HS-27A (cell line): ENCODE data around the gene MRPL40.

ENCODE experiments used
- DNase-seq: peaks from one replicate; pipeline ENCODE4 v3.0.0-alpha.2; 2012; ENCODE audit warnings: low read depth, missing footprints

Gene MRPL40

DNA sequence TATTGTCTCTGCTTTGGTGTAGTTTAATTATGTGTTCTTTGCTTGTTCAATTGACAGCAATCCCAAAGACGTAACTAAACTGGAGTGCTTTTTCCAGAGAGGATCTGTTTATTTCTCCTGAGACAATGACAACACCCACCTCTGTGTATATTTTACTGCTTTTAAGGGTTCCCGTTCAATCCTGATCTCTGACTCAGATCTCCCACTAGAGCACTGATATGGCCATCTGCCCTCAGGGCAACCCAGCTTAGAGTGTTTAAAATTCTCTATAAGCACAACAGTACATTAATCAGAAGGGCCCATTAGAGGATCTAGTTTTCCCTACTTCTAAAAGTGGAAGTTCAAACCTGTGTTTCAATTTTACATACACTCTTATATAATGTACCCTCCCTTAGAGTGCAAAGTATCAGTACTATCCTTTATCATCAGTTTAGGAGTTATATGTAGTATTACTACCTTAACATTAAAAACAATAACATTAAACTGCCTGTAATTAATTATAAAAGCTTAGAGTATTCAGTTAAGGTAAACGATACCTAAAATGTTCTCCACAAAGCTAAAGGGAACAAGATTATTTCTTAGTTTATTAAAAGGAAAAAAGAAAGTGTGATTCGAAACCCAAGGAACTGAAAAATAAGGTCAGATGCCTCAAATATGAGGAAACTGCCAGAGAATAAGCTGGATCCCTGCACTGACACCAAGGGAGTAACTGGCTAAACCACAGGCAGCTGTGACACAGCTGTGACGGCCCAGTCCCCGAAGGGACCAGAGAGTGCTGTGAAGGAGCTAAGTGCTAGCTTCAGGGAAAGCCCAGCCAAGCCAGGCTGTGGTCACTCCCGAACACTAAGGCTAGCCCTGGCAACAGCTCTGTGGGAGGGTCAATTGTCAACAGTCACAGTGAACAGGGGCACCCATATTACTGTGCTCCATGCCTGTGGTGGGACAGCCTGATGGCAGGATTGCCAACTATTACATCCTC is 31.4 kb downstream of the MRPL40 start:
- no peak for DNase-seq

DNA sequence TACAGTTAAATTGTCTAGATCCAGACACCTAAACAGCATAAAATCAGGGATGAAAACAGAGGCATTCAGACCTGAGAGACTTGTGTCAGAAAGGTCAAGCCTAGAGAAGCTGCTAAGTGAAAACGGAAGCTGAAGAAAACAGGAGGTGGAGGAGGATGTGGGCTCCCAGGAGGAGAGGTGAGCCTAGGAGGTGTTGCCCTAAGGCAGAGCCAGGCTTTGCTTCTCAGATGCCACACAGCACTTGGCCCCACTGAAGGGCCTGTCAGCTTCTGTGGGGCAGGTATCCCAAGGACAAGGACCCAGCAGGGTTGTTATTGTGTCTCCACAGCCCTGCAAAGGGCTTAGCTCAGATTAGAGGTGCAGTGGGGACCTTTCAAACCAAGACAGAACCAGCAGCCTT is 32.2 kb downstream of the MRPL40 start:
- DNase-seq, result no peak

DNA sequence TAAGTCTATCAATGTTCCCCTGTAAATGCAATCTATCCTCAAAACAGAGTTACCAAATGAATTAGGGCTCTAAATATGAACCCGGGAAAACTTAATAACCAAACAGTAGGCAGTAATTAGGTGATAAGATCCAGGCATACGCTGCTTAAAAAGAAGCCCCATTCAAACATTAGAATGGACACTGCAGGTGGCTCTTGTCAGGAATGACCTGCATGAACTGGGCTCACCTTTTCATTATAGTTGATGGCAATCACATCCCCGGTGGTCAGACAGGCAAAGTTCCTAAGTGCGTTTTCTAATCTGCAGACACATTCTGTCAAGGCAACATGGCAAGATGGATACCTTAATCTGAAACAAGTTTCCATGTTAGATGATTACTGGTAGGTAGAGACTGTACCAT is 32.6 kb downstream of the MRPL40 start:
- DNase-seq, result no peak

DNA sequence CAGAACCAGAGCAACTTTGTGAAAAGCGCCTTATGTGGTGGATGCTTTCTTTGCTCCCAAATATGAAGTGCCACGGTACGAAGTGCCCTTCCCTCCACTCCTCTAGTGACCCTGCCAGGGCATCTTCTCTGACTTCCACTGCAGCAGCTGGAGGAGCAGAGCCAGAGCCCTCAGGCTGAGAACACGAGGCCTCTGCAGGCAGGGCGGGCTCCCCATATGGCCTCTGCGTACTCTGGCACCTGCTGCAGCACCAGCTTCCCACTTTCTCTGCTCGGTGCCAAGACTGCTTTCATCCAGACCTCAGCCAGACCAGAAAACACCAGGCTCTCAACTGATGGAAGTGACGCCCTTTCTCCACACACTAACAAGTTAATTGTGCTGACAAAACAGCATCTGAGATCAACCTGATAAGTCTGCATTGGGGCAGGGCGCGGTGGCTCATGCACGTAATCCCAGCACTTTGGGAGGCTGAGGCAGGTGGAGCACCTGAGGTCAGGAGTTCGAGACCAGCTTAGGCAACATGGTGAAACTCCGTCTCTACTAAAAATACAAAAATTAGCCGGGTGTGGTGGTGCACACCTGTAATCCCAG is 33.9 kb downstream of the MRPL40 start:
- DNase-seq, result no peak

DNA sequence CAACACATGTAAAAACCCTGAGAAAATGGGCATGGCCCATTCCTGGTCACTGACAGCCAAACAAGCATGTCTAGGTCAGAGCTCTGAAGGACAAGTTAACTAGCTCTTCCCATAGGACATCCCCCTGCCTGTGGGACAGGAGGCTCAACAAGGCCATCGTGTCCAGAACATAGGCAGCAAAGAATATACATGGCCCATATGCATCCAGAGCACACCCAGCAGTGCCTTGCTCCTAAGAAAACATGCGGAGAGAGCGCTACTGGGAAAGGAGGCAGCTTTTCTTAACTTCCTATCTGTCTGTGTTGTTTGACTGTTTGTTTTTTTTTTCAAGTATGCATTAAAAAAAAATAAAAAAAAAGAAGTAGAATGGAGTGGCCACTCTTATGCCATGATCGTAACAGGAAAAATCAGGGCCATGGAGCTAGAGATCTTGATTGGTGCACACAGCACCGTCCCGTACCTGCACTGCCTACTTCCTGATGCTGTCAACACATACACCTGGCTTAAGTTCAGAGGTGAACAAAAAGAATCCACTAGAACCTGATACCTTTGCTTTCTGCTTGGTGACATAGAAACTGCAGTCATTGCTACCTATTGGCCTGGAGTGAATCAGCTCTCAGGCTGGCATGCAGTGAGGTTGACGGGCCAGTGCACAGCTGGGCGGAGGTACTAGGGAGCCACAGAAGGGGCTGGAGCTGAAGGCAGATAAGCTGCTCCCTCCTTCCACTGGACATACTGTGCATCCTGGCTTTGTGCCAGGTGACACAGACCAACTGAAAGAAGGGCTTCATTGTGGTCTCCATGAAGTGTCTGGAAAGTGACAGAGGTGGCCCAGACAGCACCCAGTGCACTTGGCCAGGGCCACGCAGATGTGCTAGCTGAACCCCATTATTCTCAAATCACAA is 34.8 kb downstream of the MRPL40 start:
- DNase-seq, result no peak

DNA sequence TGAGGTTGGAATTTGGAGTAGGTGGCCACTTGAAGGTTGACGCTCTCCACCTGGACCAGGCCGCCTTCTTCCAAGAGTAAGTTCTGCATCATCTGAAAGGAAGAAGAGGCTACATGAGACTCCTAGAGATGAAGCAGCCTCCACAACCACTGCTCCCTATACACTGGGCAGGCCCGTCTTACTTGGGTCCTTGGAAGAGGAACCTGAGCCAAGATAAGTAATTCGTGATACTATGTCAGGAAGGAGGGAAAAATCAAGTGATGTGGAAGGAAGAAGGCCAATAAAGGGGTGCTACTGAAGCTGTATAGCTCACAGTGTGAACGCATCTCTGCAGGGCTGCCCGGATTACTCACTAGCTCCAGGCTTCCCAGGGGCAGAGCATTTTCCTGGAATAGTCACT is 35.6 kb downstream of the MRPL40 start:
- DNase-seq, result no peak

DNA sequence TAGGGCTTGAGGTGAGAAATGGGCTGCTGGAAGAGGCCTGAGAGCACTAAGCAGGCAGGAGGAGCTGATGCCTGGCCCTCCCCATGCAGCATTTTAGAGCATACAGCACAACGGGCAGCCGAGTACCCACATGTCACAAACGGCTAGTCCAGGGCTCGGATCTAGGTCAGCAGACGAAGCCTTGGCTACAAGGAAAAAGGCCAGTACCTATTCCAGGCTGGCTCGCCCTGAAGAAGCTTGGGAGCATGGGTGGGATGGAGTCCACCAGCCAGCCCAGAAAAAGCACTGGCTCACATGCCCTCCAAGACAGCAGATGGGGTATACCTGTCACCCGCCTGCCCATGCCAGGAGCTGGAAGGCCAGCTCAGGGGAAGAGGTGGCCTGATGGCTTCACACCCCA is 37.1 kb downstream of the MRPL40 start:
- no peak for DNase-seq

DNA sequence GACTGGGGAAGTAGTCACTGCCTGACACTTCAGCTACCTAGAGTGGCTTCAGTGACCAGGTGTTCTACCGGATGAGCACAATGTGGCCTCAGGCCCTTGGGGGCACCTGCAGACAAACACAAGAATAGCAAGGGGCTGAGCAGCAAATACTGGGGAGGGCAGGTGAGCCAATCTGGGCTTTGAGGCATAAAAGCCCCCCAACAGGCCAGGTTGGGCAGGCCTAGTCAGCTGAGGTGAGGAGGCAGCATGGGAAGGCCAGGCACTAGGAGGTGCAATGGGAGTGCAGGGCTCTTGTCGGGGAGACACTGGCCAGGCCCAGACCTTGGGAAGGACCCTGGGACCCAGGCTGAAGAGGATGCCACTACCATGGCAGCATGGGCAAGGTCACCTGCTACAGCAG is 37.7 kb downstream of the MRPL40 start:
- no peak for DNase-seq

DNA sequence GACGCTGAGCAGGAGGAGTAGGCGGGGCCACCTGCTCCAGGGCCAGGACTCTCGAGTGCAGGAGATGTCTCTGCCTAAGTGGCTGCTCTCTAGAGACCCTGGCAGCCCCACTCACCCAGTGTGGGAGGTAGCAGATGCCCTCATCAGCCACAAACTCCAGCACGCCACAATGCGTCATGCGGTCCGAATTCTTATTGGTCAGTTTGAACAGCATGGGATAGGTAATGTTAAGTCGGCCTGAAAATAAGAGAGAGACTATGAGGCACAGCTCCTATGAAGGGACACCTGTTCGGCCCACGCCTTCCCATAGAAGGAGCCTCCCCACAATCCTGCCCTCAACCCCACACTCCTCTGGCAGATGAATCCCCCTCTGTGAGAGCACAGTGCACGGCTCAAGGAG is 39.2 kb downstream of the MRPL40 start:
- DNase-seq, result no peak

DNA sequence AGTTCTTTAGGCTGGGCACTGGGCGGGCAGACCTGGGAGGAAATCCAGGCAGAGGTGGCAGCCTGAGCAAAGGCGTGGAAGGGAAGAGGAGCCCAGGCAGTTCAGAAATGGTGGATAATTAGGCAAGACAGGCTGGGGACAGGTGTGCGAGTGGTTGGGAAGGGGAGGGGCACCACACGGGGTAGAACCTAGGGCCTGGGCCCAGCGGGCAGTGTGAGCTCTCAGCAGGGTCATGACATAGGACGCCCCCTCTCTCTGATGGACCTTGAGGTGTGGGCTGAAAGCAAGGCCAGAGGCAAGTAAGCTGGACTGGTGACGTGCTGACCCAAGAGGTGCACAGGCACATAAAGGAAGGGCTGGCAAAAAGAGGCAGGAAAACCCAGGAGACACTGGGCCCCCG is 39.9 kb downstream of the MRPL40 start:
- DNase-seq, result no peak

DNA sequence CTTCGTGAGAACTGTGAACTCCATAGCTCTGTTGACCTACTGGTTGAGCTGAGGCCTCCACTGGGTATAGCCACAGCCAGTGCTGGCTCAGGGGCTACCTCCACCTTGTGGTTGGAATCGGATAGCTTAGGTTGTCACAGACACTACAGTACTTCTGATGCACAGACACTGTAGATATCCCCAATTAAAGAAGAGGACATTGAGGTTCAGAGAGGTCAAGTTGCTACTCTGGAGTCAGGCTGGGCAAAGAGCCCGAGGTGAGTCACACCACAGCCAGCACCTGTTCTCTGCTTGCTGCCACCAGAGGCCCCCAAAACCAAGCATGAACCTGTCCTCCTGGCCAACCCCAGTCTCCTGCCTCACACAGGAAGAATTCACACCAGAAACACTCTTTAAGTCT is 41.2 kb downstream of the MRPL40 start:
- DNase-seq, result no peak

DNA sequence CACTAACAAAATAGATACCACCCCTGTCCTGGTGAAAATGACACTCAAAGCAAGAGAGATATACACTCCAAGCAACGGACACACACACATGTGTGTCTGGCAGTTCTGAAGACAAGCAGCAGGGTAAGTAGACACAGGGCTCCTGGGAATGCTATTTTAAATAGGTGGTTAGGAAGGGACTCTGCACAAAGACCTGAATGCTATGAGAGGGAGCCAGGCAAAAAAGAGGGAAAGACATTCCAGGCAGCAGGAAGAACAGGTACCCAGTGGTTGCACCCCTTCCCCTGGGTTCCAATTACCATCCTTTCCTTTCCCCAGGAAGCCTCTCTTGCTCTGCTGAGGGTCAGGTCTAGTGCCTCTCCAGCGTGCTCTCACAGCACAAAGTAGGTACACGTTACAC is 43.7 kb downstream of the MRPL40 start:
- no peak for DNase-seq

DNA sequence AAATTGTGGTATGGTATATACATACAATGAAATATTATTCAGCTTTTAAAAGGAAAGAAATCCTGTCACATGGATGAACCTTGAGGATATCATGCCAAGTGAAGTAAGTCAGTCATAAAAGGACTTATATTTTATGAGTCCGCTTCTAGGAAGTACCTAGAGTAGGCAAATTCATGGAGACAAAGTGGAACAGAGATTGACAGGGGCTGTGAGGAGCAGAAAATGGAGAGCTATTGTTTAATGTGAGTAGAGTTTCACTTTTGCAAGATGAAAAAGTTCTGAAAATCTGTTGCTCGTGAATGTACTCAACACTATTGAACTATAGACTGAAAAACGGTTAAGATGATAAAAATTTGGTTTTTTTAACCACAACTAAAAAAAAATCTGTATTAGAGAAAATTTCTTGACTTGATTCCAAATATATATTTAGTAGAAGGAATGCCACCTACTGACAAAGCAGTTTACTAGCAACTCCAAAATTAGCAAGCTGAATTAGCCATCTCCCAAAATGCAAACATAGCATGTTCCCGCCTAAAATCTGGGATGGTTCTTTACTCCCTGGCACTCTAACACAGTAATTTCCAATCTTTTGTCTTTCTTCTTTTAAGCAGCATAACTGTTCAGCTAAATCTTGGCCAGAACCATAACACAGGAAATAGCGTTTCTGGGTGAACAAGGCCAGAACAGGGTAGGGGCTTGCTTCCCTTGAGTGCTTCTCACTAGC is 45.1 kb downstream of the MRPL40 start:
- DNase-seq, result no peak

DNA sequence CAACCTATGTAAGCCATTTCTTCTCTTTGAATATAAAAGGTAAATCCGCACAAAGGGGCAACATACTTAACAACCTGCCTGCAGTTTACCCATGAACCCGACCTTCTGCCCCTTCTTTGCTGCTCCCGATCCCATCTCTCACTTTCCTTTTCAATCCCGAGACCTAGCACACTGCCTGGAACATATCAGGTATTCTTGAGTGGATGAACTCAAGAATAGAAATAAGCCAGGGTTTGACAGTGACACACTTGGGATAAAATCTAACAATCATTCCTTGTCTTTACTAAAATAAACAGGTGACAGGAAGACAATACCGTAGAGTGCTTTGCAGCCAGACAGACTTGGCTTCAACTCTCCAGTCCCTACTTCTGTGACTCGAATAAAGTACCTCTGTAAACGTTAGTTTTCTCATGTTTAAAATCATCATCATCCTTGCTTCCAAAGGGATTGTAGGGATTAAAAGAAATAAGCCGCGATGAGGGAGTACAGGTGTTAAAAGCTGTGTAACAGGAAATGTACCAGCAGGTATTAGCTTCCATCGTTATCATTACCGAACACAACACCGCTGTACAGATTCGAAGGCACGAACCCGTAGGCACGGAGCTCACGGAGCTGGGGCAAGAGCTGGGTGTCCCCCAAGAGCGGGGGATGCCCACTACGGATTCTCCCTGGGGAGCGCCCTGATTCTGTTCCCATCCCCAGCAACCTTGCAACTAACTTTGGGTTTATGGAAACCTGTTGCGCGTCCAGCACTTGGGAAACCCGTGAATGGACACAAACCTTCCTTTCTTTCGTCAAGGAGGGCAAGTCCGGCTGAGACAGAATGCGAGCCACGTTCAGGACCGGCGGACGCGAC is 45.9 kb downstream of the MRPL40 start:
- DNase-seq, result no peak

DNA sequence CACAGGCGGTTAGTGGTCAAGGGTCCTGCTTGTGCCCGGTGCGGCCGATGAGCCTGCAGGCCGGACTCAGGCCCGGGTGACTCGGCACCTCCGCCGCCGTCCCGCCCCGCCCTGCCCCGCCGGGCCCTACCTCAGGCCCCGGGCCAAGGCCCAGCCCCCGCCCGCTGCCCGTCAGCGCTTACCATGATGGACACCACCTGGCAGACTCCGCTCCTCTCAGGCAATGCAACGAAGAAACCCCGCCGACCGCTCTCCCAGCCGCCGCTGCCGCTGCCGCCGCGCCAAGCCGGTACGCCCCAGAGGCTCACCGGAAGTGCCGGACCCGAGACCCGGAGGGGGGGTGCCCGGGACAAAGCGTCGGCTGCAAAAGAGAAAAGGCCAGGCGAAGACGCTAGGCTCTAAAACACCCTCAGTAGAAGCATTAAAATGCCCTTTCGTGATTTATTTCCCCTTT is 46.6 kb downstream of the MRPL40 start, which contains the start of gene UFD1:
Gene UFD1, minus strand, starts transcription at position 293 of the 454 bp plus-strand sequence. Its CDS starts 108 bp downstream, at position 185.
- no peak for DNase-seq

DNA sequence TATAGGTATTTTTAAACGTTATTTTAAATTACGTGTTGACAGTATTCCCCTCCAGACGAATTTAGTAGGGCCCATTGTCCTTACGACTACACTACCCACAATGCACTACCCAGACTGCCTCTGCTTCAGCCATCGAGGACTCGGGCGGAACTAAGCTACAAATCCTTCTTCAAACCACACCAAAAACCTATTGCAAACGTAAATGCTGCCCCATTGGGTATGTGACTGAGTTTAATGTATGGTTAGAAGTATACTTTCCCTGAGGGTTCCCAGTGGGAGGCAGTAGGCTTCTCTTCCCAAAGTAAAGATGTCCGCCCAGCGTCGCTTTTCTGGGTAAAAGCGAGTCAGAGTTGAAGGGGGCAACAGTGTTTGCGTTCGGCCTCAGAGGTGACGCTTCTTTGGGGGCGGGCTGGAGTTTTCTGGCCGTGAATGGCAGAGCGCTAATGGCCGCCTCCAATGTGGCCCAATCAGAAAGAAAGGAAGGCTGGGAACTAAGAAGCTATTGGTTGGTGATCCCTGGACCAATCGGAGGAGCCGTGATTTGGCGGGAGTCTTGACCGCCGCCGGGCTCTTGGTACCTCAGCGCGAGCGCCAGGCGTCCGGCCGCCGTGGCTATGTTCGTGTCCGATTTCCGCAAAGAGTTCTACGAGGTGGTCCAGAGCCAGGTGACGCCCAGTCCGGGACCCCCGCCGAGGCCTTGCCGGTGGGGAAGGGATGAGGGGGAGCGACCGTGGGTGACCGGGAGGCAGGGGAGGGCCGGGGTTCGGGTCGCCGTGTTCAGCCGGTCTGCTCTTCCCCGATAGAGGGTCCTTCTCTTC is 47.2 kb downstream of the MRPL40 start, which contains the start of gene CDC45:
Gene CDC45, plus strand, starts transcription at position 566 of the 818 bp plus-strand sequence. Its CDS starts 49 bp downstream, at position 615.
- peak; percentile 93 for DNase-seq

DNA sequence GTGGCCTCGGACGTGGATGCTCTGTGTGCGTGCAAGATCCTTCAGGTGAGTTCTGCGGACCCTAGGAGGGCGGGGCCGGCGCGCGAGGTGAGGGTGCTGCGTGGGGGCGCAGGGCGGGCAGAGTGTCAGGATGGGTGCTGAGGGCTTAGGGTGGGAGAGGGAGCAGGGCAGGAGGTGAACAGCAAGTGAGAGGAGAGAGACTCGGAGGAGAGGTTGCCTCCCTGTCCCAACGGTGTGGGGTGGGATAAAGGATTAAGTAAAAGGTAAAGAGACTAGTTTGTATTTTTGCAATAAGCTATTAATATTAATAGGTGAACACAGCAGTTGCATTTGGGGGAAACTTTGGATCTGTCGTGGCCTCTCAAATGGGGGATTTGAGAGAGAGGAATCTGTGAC is 47.8 kb downstream of the MRPL40 start:
- no peak for DNase-seq

DNA sequence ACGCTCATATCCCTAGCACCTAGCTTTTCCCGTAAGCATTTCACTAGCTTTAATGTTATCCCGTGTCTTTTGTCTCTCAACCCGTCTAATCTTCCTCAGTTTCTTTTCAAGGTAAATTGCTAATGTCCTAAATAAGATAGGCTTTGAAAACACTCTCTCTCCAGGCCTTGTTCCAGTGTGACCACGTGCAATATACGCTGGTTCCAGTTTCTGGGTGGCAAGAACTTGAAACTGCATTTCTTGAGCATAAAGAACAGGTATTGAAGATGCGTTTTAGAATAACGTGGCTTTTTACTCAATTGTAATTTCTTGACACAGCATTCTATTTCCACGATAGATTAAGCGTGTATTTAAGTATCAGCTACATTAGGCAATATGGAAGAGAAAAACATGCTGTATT is 48.4 kb downstream of the MRPL40 start:
- no peak for DNase-seq

DNA sequence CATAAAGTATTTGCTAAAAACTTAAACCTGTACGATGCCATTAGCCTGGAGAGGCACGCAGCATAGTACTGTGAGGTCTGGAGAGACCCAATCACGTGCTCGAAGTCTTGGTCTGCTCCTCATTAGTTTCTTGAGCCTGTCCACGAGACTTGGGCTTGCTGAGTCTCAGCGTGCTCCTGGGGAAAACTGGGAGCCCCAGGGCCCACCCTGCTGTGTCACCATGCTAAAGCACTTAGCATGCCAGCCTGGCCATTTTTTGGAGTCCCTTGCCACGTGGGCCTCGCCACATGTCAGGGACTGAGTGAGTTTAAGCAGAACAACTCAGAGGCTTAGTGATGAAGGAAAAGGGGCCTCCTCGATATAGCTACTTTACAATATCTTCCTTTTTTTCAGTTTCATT is 50.0 kb downstream of the MRPL40 start:
- DNase-seq, result no peak
